H1 (cell line): ENCODE results near the gene EMP3. TPM values are rescaled to one million over a fixed set of nuclear protein-coding genes. Genes with fewer than 3 reads are reported as not detected.

Experiments used
- CTCF ChIA-PET: fragments of 300-600 bp; sonication (Branson Sonifier 250); formaldehyde crosslinking; loops from one replicate; lab custom pipeline; 2021; ENCODE audit not compliant: partially characterized antibody; lab: Charles Lee
- POLR2A ChIA-PET: fragments of 300-600 bp; sonication (Branson Sonifier 250); formaldehyde crosslinking; loops from one replicate; lab custom pipeline; 2021; ENCODE audit warnings: inconsistent platforms; ENCODE audit not compliant: partially characterized antibody; lab: Charles Lee
- DNase-seq, 2 experiments: peaks; one replicate each; pipeline versions ENCODE4 v3.0.0 to v3.0.0-alpha.2; 2010 to 2022; ENCODE audit warnings: low spot score in 2 of 2, low read depth in 1 of 2, mixed read lengths in 1 of 2
- FAIRE-seq: peaks from 2 replicates; lab custom pipeline; 2011; peaks lifted over from hg19 to GRCh38; lab: Jason Lieb, UNC
- H2AFZ ChIP-seq: 2 replicates; pipeline ENCODE4 v1.8.1; 2012; ENCODE audit warnings: low read length, inconsistent platforms
- H2AK5ac ChIP-seq: 2 replicates; pipeline ENCODE4 v1.6.1; 2013; ENCODE audit warnings: low read depth, low read length
- H2BK120ac ChIP-seq: replicated peaks from 2 replicates; pipeline ENCODE3; 2013; ENCODE audit warnings: low read depth, low read length, inconsistent platforms
- H2BK12ac ChIP-seq: 2 replicates; pipeline ENCODE4 v1.6.1; 2013; ENCODE audit warnings: low read depth, low read length
- H2BK15ac ChIP-seq: 2 replicates; pipeline ENCODE4 v1.6.1; 2013; ENCODE audit warnings: low read length
- H2BK20ac ChIP-seq: 2 replicates; pipeline ENCODE4 v1.6.1; 2013; ENCODE audit warnings: low read length
- H2BK5ac ChIP-seq: 2 replicates; pipeline ENCODE4 v1.6.1; 2013; ENCODE audit warnings: low read depth, low read length
- H3K14ac ChIP-seq: 2 replicates; pipeline ENCODE4 v1.6.1; 2013; ENCODE audit warnings: inconsistent platforms; ENCODE audit not compliant: insufficient read length
- H3K18ac ChIP-seq: 2 replicates; pipeline ENCODE4 v1.6.1; 2013; ENCODE audit warnings: low read length; ENCODE audit errors: extremely low read depth
- H3K23ac ChIP-seq: 2 replicates; pipeline ENCODE4 v1.6.1; 2013; ENCODE audit warnings: inconsistent platforms; ENCODE audit not compliant: insufficient read length
- H3K23me2 ChIP-seq: 2 replicates; pipeline ENCODE4 v1.6.1; 2013; ENCODE audit warnings: low read depth, low read length
- H3K27ac ChIP-seq: 2 replicates; pipeline ENCODE4 v1.6.1; 2011; ENCODE audit warnings: low read depth, low read length, inconsistent platforms
- H3K27me3 ChIP-seq, 4 experiments: replicated peaks in 1 of 4; 1 replicate in 1 of 4; 2 replicates in 3 of 4; pipeline versions ENCODE4 v1.6.1 to v1.8.1; 2011 to 2013; ENCODE audit warnings: low read length in 3 of 4, mild to moderate bottlenecking in 3 of 4, inconsistent platforms in 2 of 4, mixed read lengths in 2 of 4, moderate library complexity in 1 of 4; ENCODE audit not compliant: control insufficient read depth in 3 of 4, insufficient read depth in 3 of 4; ENCODE audit errors: extremely low read depth in 1 of 4
- H3K36me3 ChIP-seq, 4 experiments: 2 replicates each; pipeline versions ENCODE4 v1.6.1 to v1.8.1; 2011 to 2013; ENCODE audit warnings: mild to moderate bottlenecking in 4 of 4, low read length in 3 of 4, moderate library complexity in 2 of 4, control low read depth in 1 of 4, inconsistent platforms in 1 of 4; ENCODE audit not compliant: insufficient read depth in 4 of 4, control insufficient read depth in 2 of 4
- H3K4ac ChIP-seq: replicated peaks from 2 replicates; pipeline ENCODE3; 2013; ENCODE audit warnings: low read length, low read depth, mixed read lengths, inconsistent platforms; ENCODE audit not compliant: insufficient read length
- H3K4me1 ChIP-seq, 4 experiments: replicated peaks in 1 of 4; 1 replicate in 1 of 4; 2 replicates in 3 of 4; pipeline versions ENCODE4 v1.6.1 to v1.8.1; 2011 to 2013; ENCODE audit warnings: low read length in 3 of 4, inconsistent platforms in 2 of 4, mixed read lengths in 1 of 4; ENCODE audit not compliant: insufficient read depth in 4 of 4, control insufficient read depth in 3 of 4
- H3K4me2 ChIP-seq, 2 experiments: 2 replicates each; pipeline versions ENCODE4 v1.6.1 to v1.8.1; 2011 to 2013; ENCODE audit warnings: low read depth in 2 of 2, low read length in 2 of 2, control low read depth in 1 of 2, inconsistent platforms in 1 of 2, mild to moderate bottlenecking in 1 of 2; ENCODE audit not compliant: insufficient read depth in 1 of 2
- H3K4me3 ChIP-seq, 4 experiments: fragments of 200-600, 300-600 bp in 1 of 4; sonication (generic), shearing (Covaris generic), sonication (Bioruptor Twin) in 1 of 4; 2 replicates each; pipeline versions ENCODE4 v1.5.1 to v1.8.1; 2011 to 2016; ENCODE audit warnings: low read length in 4 of 4, low read depth in 3 of 4, control low read depth in 2 of 4, inconsistent platforms in 2 of 4, mild to moderate bottlenecking in 2 of 4, mixed read lengths in 1 of 4, moderate library complexity in 1 of 4; ENCODE audit not compliant: insufficient read depth in 2 of 4; ENCODE audit errors: extremely low read depth in 1 of 4
- H3K56ac ChIP-seq: replicated peaks from 2 replicates; pipeline ENCODE3; 2013; ENCODE audit warnings: low read depth, mild to moderate bottlenecking, mixed read lengths, low read length, inconsistent platforms; ENCODE audit not compliant: insufficient read length
- H3K79me1 ChIP-seq: 2 replicates; pipeline ENCODE4 v1.6.1; 2013; ENCODE audit warnings: low read depth, low read length, control low read depth
- H3K79me2 ChIP-seq, 2 experiments: 2 replicates each; pipeline versions ENCODE4 v1.6.1 to v1.8.1; 2012 to 2013; ENCODE audit warnings: low read length in 2 of 2, mild to moderate bottlenecking in 2 of 2, inconsistent platforms in 1 of 2; ENCODE audit not compliant: insufficient read depth in 2 of 2, control insufficient read depth in 1 of 2
- H3K9ac ChIP-seq, 4 experiments: replicated peaks in 1 of 4; 1 replicate in 1 of 4; 2 replicates in 3 of 4; pipeline versions ENCODE4 v1.6.1 to v1.8.1; 2011 to 2013; ENCODE audit warnings: low read depth in 3 of 4, low read length in 3 of 4, control low read depth in 2 of 4, mild to moderate bottlenecking in 2 of 4, moderate library complexity in 2 of 4, inconsistent platforms in 1 of 4; ENCODE audit errors: extremely low read depth in 1 of 4
- H3K9me3 ChIP-seq, 2 experiments: 2 replicates each; pipeline versions ENCODE4 v1.6.1 to v1.8.1; 2012 to 2013; ENCODE audit warnings: mild to moderate bottlenecking in 2 of 2, moderate library complexity in 2 of 2, control low read depth in 1 of 2, inconsistent platforms in 1 of 2, low read depth in 1 of 2, low read length in 1 of 2, mixed read lengths in 1 of 2; ENCODE audit not compliant: insufficient read depth in 2 of 2
- H4K20me1 ChIP-seq, 2 experiments: replicated peaks in 1 of 2; 2 replicates each; pipeline versions ENCODE3 to v1.8.1; 2011 to 2013; ENCODE audit warnings: inconsistent platforms in 2 of 2, low read length in 2 of 2, mild to moderate bottlenecking in 1 of 2; ENCODE audit not compliant: insufficient read depth in 2 of 2, control insufficient read depth in 1 of 2
- H4K5ac ChIP-seq: 2 replicates; pipeline ENCODE4 v1.6.1; 2013; ENCODE audit warnings: low read length, low read depth, mixed read lengths, inconsistent platforms; ENCODE audit not compliant: insufficient read length
- H4K8ac ChIP-seq: 2 replicates; pipeline ENCODE4 v1.8.0; 2013; ENCODE audit warnings: mild to moderate bottlenecking, moderate library complexity, low read length, inconsistent platforms; ENCODE audit not compliant: insufficient read depth; ENCODE audit errors: extremely low read depth
- H4K91ac ChIP-seq: replicated peaks from 2 replicates; pipeline ENCODE3; 2013; ENCODE audit warnings: low read length, mixed read lengths, inconsistent platforms; ENCODE audit not compliant: insufficient read length
- CREB1 ChIP-seq: IDR thresholded peaks from 2 replicates; pipeline ENCODE4 v1.6.1; 2012; ENCODE audit warnings: inconsistent platforms
- GABPA ChIP-seq: IDR thresholded peaks from 2 replicates; pipeline ENCODE4 v1.6.1; 2011; ENCODE audit warnings: mild to moderate bottlenecking, low read length, moderate library complexity, borderline replicate concordance; ENCODE audit not compliant: insufficient read depth
- POLR2A ChIP-seq, 2 experiments: IDR thresholded peaks; 1 replicate in 1 of 2; 2 replicates in 1 of 2; pipeline ENCODE4 v1.6.1; 2011; ENCODE audit warnings: low read depth in 2 of 2, low read length in 2 of 2, mild to moderate bottlenecking in 2 of 2; ENCODE audit errors: control extremely low read depth in 1 of 2
- RAD21 ChIP-seq, 2 experiments: IDR thresholded peaks in 1 of 2; conservative IDR thresholded peaks in 1 of 2; 2 replicates each; pipeline ENCODE4 v1.6.1; 2011; ENCODE audit warnings: low read depth in 2 of 2, low read length in 2 of 2, improper control_type of control experiment in 1 of 2, inconsistent platforms in 1 of 2, mild to moderate bottlenecking in 1 of 2, moderate library complexity in 1 of 2
- RBBP5 ChIP-seq: IDR thresholded peaks from 2 replicates; pipeline ENCODE4 v1.7.1; 2012; ENCODE audit warnings: low read depth, mild to moderate bottlenecking, inconsistent platforms, low read length, moderate library complexity, borderline replicate concordance
- RNF2 ChIP-seq: fragments of 200-900, 300-1000 bp; sonication (generic); IDR thresholded peaks from 2 replicates; pipeline ENCODE4 v1.7.1; 2016; ENCODE audit warnings: borderline replicate concordance, low read depth, mild to moderate bottlenecking, antibody characterized with exemption, low read length; ENCODE audit not compliant: poor library complexity, severe bottlenecking; ENCODE audit errors: missing control alignments
- SP4 ChIP-seq: IDR thresholded peaks from 2 replicates; pipeline ENCODE4 v1.6.1; 2012; ENCODE audit warnings: low read length, inconsistent platforms
- SRF ChIP-seq: IDR thresholded peaks from 2 replicates; pipeline ENCODE4 v1.6.1; 2011; ENCODE audit warnings: mild to moderate bottlenecking, low read depth, low read length, moderate library complexity
- TAF7 ChIP-seq: optimal IDR thresholded peaks from 2 replicates; pipeline ENCODE3; 2011; ENCODE audit warnings: low read depth, mild to moderate bottlenecking, inconsistent platforms, low read length, moderate library complexity, borderline replicate concordance
- TBP ChIP-seq: IDR thresholded peaks from 2 replicates; pipeline ENCODE4 v1.6.1; 2011; ENCODE audit warnings: low read depth, low read length, improper control_type of control experiment
- WGBS, 2 experiments: shearing (Covaris generic) in 1 of 2; methylation state at CpG; one replicate each; pipeline versions ENCODE4 v1.1.6 to v1.1.7; 2013 to 2015; ENCODE audit warnings: low lambda C conversion rate in 2 of 2, mixed read lengths in 2 of 2, inconsistent platforms in 1 of 2, low coverage in 1 of 2, missing lambda C conversion rate in 1 of 2; ENCODE audit not compliant: insufficient replicate concordance in 2 of 2, insufficient coverage in 1 of 2, insufficient read length in 1 of 2; ENCODE audit errors: extremely low coverage in 1 of 2, missing lambda C conversion rate in 1 of 2; 5-methylcytosine and 5-hydroxymethylcytosine counted together
- polyA plus RNA-seq, 7 experiments: library from polyadenylated mRNA; depleted of rRNA in 3 of 7; stranded (reverse) in 5 of 7; unstranded in 2 of 7; fragments of >200 nt in 5 of 7; fragments of 200-250 nt in 2 of 7; gene quantifications; 1 replicate in 5 of 7; 2 replicates in 1 of 7; 4 replicates in 1 of 7; pipeline versions ENCODE4 v1.2.1 to v1.2.3, GENCODE V29; 2011 to 2013; ENCODE audit warnings: missing spikeins in 2 of 7, mixed read lengths in 2 of 7
- total RNA-seq: library from RNA; stranded (reverse); fragmentation: NEBNext Ultra II Directional; extraction: Animal tissue kit (Norgen Biotek cat#: 25700); gene quantifications from 2 replicates; pipeline ENCODE4 v1.2.1, GENCODE V29; 2021

EMP3 gene
- total and polyA plus RNA-seq, 2 of the 8 experiments (the other 6 are each of a cell fraction or from before 2014, with no cell fraction given), result 18.4 to 87.8 TPM

GRCh38 chr19:48333467-48334384 is 8.4 kb downstream of the EMP3 start:
- POLR2A ChIA-PET, result interaction anchor here (0.6 to 3.4 kb wide), 10 partner anchors 11 to 145 kb away, joined by 3 to 35 read pairs (median 4); partner anchors contain the start of genes EMP3, GRWD1, SYNGR4 and TMEM143
- Histone ChIP-seq H3K4me2 (peak overlapping the region; percentile 81 to 83), H3K4me3 (peak overlapping the region; percentile 33 to 57 (median 46)), H3K18ac (peak overlapping the region; percentile 81), H3K79me2 (no peaks in the 10 kb centered on the region), H2AK5ac (no peak overlapping the region), H2BK15ac (no peak overlapping the region), H3K27me3 (no peaks in the 10 kb centered on the region), H3K27ac (no peak overlapping the region), H2AFZ (no peak overlapping the region), H3K4me1 (peaks cover 4 to 23% (median 10%) of the 10 kb centered on the region in 4 experiments), H3K9ac (peak overlapping the region in 1 of 4 experiments; percentile 25; a peak in 1 of 7 replicates), H3K9me3 (no peaks in the 10 kb centered on the region), H4K5ac (peak overlapping the region; percentile 45), H2BK5ac (0 out of 2 replicates have a peak overlapping the region, but pooled peaks have one; percentile 6), H3K4ac (no peak overlapping the region), H4K20me1 (no peaks in the 10 kb centered on the region), H2BK20ac (no peak overlapping the region), H4K91ac (no peak overlapping the region), H3K79me1 (no peaks in the 10 kb centered on the region), H3K14ac (no peak overlapping the region), H4K8ac (peak overlapping the region; percentile 12; the same call in 1 of the 2 replicates), H2BK12ac (peak overlapping the region; percentile 23; the same call in 1 of the 2 replicates), H2BK120ac (no peak overlapping the region), H3K23ac (no peak overlapping the region), H3K56ac (peak overlapping the region; percentile 67), H3K36me3 (no peaks in the 10 kb centered on the region), H3K23me2 (peaks cover 12% of the 10 kb centered on the region)
- FAIRE-seq (no peak), DNase-seq (peak in 1 of 2 experiments; percentile 90)
- CTCF ChIA-PET, result interaction anchor here (0.6 to 4.6 kb wide), 30 partner anchors 7 to 250 kb away, joined by 3 to 60 read pairs (median 4); partner anchors contain the start of genes EMP3, KDELR1, SYNGR4 and TMEM143
- 8% methylated on average over 44 of the region's 54 CpGs; no CpG with 5 or more reads in 1 of the 2 experiments for WGBS, 2 experiments
- TF ChIP-seq SP4, result peak; percentile 64; the same call in 1 of the 2 replicates
- TF ChIP-seq TAF7, result no peak
- TF ChIP-seq RAD21 (IDR thresholded peaks at IDR 0.05 in 1 of 2, conservative IDR thresholded peaks at IDR 0.05 in 1 of 2; ENCODE audit: low read depth in 2 of 2, low read length in 2 of 2), result peak; percentile 83 to 89
- TF ChIP-seq RNF2, result no peak
- peak; percentile 38; the same call in 1 of the 2 replicates for TF ChIP-seq GABPA
- no peak for TF ChIP-seq SRF
- no peak for TF ChIP-seq TBP
- 0 out of 2 replicates have a peak, but pooled peaks have one; percentile 51 for TF ChIP-seq RBBP5
- peak; percentile 38; the same call in 1 of the 2 replicates for TF ChIP-seq CREB1
- TF ChIP-seq POLR2A (IDR thresholded peaks at IDR 0.05; ENCODE audit: control extremely low read depth in 1 of 2, low read depth in 2 of 2, low read length in 2 of 2), result peak in 1 of 2 experiments; percentile 61; a peak in 2 of 3 replicates
